Body of pancreas (tissue), 4 donors: ENCODE data around the gene DLG2. TPM values are rescaled to one million over a fixed set of nuclear protein-coding genes. Genes with fewer than 3 reads are reported as not detected.
A peak's percentile ranks its signal among the peaks of the same experiment; 100 is the strongest.

Experiments used
- ATAC-seq: fragments of 150-250 bp; one replicate; pipeline ENCODE4 v1.9.1; 2016
- DNase-seq, 4 donors: peaks; one replicate each; pipeline ENCODE4 v3.0.0-alpha.2; 2019
- H3K27ac ChIP-seq, 4 donors: fragments of 200-600 bp; sonication (generic); 1 replicate in 3 of 4; 2 replicates in 1 of 4; pipeline versions ENCODE4 v1.5.1 to v1.6.1; 2016 to 2019; ENCODE audit warnings: mild to moderate bottlenecking in 1 of 4, mixed read lengths in 1 of 4, moderate library complexity in 1 of 4
- H3K27me3 ChIP-seq, 2 donors: fragments of 200-600 bp; sonication (generic); one replicate each; pipeline ENCODE4 v1.6.0; 2016; ENCODE audit warnings: mild to moderate bottlenecking in 1 of 2
- H3K36me3 ChIP-seq, 2 donors: fragments of 200-600 bp; sonication (generic); replicated peaks in 1 of 2; 2 replicates each; pipeline ENCODE4 v1.5.1; 2016; ENCODE audit warnings: low read depth in 2 of 2; ENCODE audit not compliant: insufficient read depth in 1 of 2
- H3K4me1 ChIP-seq: fragments of 200-600 bp; sonication (generic); one replicate; pipeline ENCODE4 v1.6.0; 2016
- H3K4me3 ChIP-seq, 2 donors: fragments of 200-600 bp; sonication (generic); 1 replicate in 1 of 2; 2 replicates in 1 of 2; pipeline ENCODE4 v1.5.1; 2016 to 2019
- H3K9me3 ChIP-seq, 3 donors: fragments of 200-600 bp; sonication (generic); 1 replicate in 2 of 3; 2 replicates in 1 of 3; pipeline ENCODE4 v1.5.1; 2016
- POLR2A ChIP-seq, 3 donors: fragments of 450-650 bp; IDR thresholded peaks; one replicate each; pipeline ENCODE4 v1.6.1; 2016; ENCODE audit warnings: antibody characterized with exemption in 3 of 3, mild to moderate bottlenecking in 2 of 3
- WGBS, 2 donors: methylation state at CpG; one replicate each; pipeline ENCODE4 v1.1.5; 2017; 5-methylcytosine and 5-hydroxymethylcytosine counted together
- intact Hi-C: fragments of 100-400 bp; cut with DNase I; formaldehyde crosslinking; loops from one replicate; pipeline ENCODE4 v1.15.1; 2023
- total RNA-seq, 2 donors: library from RNA; depleted of rRNA; stranded (reverse); fragments of >200 nt; gene quantifications; one replicate each; pipeline ENCODE4 v1.1.0, GENCODE V29; 2016
- TF ChIP-seq, protein P1 (sequence below), 7 experiments: fragments of 450-650 bp in 4 of 7; fragments of 200-600 bp in 3 of 7; sonication (generic) in 3 of 7; IDR thresholded peaks; one replicate each; pipeline ENCODE4 v1.5.1; 2016 to 2019; ENCODE audit warnings: antibody characterized with exemption in 7 of 7

DLG2 gene
- total RNA-seq, 2 donors from 2014 or later, result 6.0 to 13.2 TPM

GRCh38 chr11:85165819-85166218 is 461.3 kb downstream of the DLG2 start:
- Histone ChIP-seq H3K4me3 (no peak overlapping the region), H3K4me1 (no peaks in the 10 kb centered on the region), H3K27me3 (no peaks in the 10 kb centered on the region), H3K27ac (no peak overlapping the region), H3K36me3 (no peaks in the 10 kb centered on the region), H3K9me3 (no peaks in the 10 kb centered on the region)
- 64 to 68% methylated on average over 2 of the region's 2 CpGs for WGBS, 2 donors
- DNase-seq (no peak), ATAC-seq (no peak)
- TF ChIP-seq, protein P1, sequence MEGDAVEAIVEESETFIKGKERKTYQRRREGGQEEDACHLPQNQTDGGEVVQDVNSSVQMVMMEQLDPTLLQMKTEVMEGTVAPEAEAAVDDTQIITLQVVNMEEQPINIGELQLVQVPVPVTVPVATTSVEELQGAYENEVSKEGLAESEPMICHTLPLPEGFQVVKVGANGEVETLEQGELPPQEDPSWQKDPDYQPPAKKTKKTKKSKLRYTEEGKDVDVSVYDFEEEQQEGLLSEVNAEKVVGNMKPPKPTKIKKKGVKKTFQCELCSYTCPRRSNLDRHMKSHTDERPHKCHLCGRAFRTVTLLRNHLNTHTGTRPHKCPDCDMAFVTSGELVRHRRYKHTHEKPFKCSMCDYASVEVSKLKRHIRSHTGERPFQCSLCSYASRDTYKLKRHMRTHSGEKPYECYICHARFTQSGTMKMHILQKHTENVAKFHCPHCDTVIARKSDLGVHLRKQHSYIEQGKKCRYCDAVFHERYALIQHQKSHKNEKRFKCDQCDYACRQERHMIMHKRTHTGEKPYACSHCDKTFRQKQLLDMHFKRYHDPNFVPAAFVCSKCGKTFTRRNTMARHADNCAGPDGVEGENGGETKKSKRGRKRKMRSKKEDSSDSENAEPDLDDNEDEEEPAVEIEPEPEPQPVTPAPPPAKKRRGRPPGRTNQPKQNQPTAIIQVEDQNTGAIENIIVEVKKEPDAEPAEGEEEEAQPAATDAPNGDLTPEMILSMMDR (IDR thresholded peaks at IDR 0.05), result no peak
- intact Hi-C loops, result no loop called here

DNA sequence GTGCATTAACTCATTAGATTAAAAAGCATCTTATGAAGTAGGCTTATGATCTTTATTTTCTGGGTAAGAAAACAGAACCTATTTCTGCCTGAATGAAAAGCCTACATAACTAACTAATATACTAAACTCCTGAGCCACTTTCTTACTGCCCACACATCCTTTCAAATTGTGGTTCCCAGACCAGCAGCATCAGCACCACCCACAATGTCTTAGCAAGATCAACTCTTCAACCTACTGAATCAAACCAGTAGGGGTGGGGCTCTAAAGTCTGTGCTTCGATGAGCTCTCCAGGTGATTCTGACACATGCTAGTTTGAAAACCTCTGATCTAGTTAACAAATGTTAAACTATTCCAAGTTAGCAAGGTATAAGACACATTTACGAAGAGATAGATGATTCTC is 462.4 kb downstream of the DLG2 start:
- ATAC-seq (no peak), DNase-seq (no peak)
- TF ChIP-seq, protein P1 (IDR thresholded peaks at IDR 0.05), result no peak
- no peak for TF ChIP-seq POLR2A (IDR thresholded peaks at IDR 0.05)
- H3K36me3 ChIP-seq, result no peaks in the 10 kb centered on the region
- WGBS, 2 donors, result 73 to 81% methylated on average over 2 of the region's 2 CpGs
- no peaks in the 10 kb centered on the region for H3K4me1 ChIP-seq
- no peak overlapping the region for H3K27ac ChIP-seq
- no peaks in the 10 kb centered on the region for H3K27me3 ChIP-seq
- no peaks in the 10 kb centered on the region for H3K9me3 ChIP-seq
- intact Hi-C loops, result no loop called here
- no peak overlapping the region for H3K4me3 ChIP-seq

DNA sequence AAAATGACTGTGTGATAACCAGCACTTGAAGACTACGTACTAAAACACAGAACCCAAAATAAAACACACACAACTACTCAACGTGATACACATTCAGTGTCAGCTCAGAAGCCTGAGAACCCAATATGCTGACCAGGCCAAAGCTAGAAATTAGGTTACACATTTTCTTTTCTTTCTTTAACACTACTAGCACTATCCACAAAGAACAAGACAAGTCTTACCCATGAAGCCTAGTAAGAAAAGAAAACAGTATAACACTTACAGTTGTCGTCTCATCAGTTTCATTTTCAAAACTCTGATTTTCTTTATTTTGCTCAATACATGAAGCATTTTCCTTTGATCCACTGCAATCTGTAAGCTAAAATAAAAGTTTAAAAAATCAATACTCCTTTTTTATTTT is 472.9 kb downstream of the DLG2 start:
- intact Hi-C loops, result no loop called here
- Histone ChIP-seq H3K27ac (no peak overlapping the region), H3K27me3 (no peaks in the 10 kb centered on the region), H3K4me1 (no peaks in the 10 kb centered on the region), H3K9me3 (peaks cover 0 to 9% (median 0%) of the 10 kb centered on the region in 3 donors), H3K36me3 (no peaks in the 10 kb centered on the region), H3K4me3 (no peak overlapping the region)
- ATAC-seq (no peak), DNase-seq (no peak)
- TF ChIP-seq POLR2A (IDR thresholded peaks at IDR 0.05), result no peak
- TF ChIP-seq, protein P1 (IDR thresholded peaks at IDR 0.05), result no peak
- 57 to 69% methylated on average over 3 of the region's 3 CpGs for WGBS, 2 donors

GRCh38 chr11:85137597-85137996 is 489.5 kb downstream of the DLG2 start:
- Histone ChIP-seq H3K27ac (no peak overlapping the region), H3K9me3 (no peaks in the 10 kb centered on the region), H3K27me3 (no peaks in the 10 kb centered on the region), H3K36me3 (no peaks in the 10 kb centered on the region), H3K4me1 (no peaks in the 10 kb centered on the region), H3K4me3 (no peak overlapping the region)
- peak; percentile 68 for ATAC-seq
- no peak for TF ChIP-seq POLR2A (IDR thresholded peaks at IDR 0.05)
- TF ChIP-seq, protein P1 (IDR thresholded peaks at IDR 0.05), result no peak
- intact Hi-C loops, result no loop called here
- peak in 3 of 4 donors; percentile 16 to 49 (median 30) for DNase-seq
- WGBS, 2 donors, result 82 to 84% methylated on average over 1 of the region's 1 CpG

GRCh38 chr11:85133636-85134035 is 493.5 kb downstream of the DLG2 start:
- H3K36me3 ChIP-seq, result no peaks in the 10 kb centered on the region
- H3K27me3 ChIP-seq, result no peaks in the 10 kb centered on the region
- no peak for TF ChIP-seq POLR2A (IDR thresholded peaks at IDR 0.05)
- TF ChIP-seq, protein P1 (IDR thresholded peaks at IDR 0.05), result no peak
- no peak for DNase-seq
- 29 to 32% methylated on average over 1 of the region's 1 CpG for whole genome bisulfite sequencing, 2 donors
- intact Hi-C loops, result no loop called here
- no peak overlapping the region for H3K27ac ChIP-seq
- no peaks in the 10 kb centered on the region for H3K4me1 ChIP-seq
- H3K4me3 ChIP-seq, result no peak overlapping the region
- no peak for ATAC-seq
- no peaks in the 10 kb centered on the region for H3K9me3 ChIP-seq
